OCI-LY7 (cell line): ENCODE data around the gene PRKN. TPM values are rescaled to one million over a fixed set of nuclear protein-coding genes. Genes with fewer than 3 reads are reported as not detected.

Experiments used
- BruUV-seq: library from RNA; stranded (reverse); fragments of 400-500 nt; replicated peaks from 2 replicates; lab custom pipeline; 2021; lab: Mats Ljungman, UMichigan
- CTCF ChIA-PET: fragments of 300-600 bp; sonication (Branson Sonifier 250); formaldehyde crosslinking; loops from one replicate; lab custom pipeline; 2022; ENCODE audit warnings: antibody characterized with exemption; ENCODE audit not compliant: unreplicated experiment; lab: Charles Lee
- POLR2A ChIA-PET: fragments of 300-600 bp; sonication (Branson Sonifier 250); formaldehyde crosslinking; loops from one replicate; lab custom pipeline; 2022; ENCODE audit warnings: antibody characterized with exemption; lab: Charles Lee
- DNase-seq: peaks from one replicate; pipeline ENCODE4 v3.0.0-alpha.2; 2015; ENCODE audit warnings: low spot score
- H2AFZ ChIP-seq: fragments of 200-600 bp; sonication (generic), shearing (Covaris generic); 2 replicates; pipeline ENCODE4 v1.6.1; 2014; ENCODE audit warnings: mild to moderate bottlenecking, antibody characterized with exemption, low read length, moderate library complexity
- H3K27ac ChIP-seq: fragments of 200-600 bp; sonication (generic); 2 replicates; pipeline ENCODE4 v1.5.1; 2014; ENCODE audit warnings: mixed run types, low read depth, mild to moderate bottlenecking, moderate library complexity, low read length, inconsistent platforms; ENCODE audit not compliant: poor library complexity, severe bottlenecking
- H3K36me3 ChIP-seq: fragments of 200-600 bp; sonication (generic); 2 replicates; pipeline ENCODE4 v1.6.1; 2014; ENCODE audit warnings: mild to moderate bottlenecking, antibody characterized with exemption, low read length, moderate library complexity, mixed read lengths; ENCODE audit not compliant: insufficient read depth
- H3K4me1 ChIP-seq: fragments of 200-600 bp; sonication (generic); 2 replicates; pipeline ENCODE4 v1.5.1; 2014; ENCODE audit warnings: mild to moderate bottlenecking, low read length; ENCODE audit not compliant: insufficient read depth, poor library complexity, severe bottlenecking
- H3K4me2 ChIP-seq: fragments of 200-600 bp; sonication (generic); 2 replicates; pipeline ENCODE4 v1.6.1; 2014; ENCODE audit warnings: mild to moderate bottlenecking, low read length
- H3K4me3 ChIP-seq: fragments of 200-600 bp; sonication (generic); 2 replicates; pipeline ENCODE4 v1.5.1; 2014; ENCODE audit warnings: mild to moderate bottlenecking, low read depth, low read length; ENCODE audit not compliant: poor library complexity, severe bottlenecking
- H3K79me2 ChIP-seq: fragments of 200-600 bp; sonication (generic); 2 replicates; pipeline ENCODE4 v1.6.1; 2016; ENCODE audit warnings: low read depth, mild to moderate bottlenecking, low read length, moderate library complexity, mixed read lengths; ENCODE audit not compliant: insufficient read depth
- H3K9me2 ChIP-seq: fragments of 200-600 bp; sonication (generic); 2 replicates; pipeline ENCODE4 v1.6.1; 2016; ENCODE audit warnings: mild to moderate bottlenecking, low read length, mixed read lengths; ENCODE audit not compliant: insufficient read depth
- H3K9me3 ChIP-seq: fragments of 200-600 bp; sonication (generic); 2 replicates; pipeline ENCODE4 v1.6.1; 2014; ENCODE audit warnings: mild to moderate bottlenecking, mixed run types, low read length, mixed read lengths
- H4K20me1 ChIP-seq: fragments of 200-600 bp; sonication (generic); 2 replicates; pipeline ENCODE4 v1.6.1; 2014; ENCODE audit warnings: mild to moderate bottlenecking, antibody characterized with exemption, low read length, moderate library complexity, mixed read lengths; ENCODE audit not compliant: insufficient read depth
- EZH2phosphoT487 ChIP-seq: fragments of 200-600 bp; sonication (generic); IDR thresholded peaks from 2 replicates; pipeline ENCODE4 v1.6.1; 2018; ENCODE audit warnings: low read depth, borderline replicate concordance, mild to moderate bottlenecking, mixed run types, antibody characterized with exemption, low read length, moderate library complexity, mixed read lengths
- intact Hi-C: fragments of 100-400 bp; cut with micrococcal nuclease; formaldehyde crosslinking; loops from one replicate; pipeline ENCODE4 v1.10.0; 2022; ENCODE audit not compliant: unreplicated experiment
- total RNA-seq, 2 experiments: library from RNA; depleted of rRNA in 1 of 2; stranded (reverse); fragments of >200 nt in 1 of 2; shearing (Covaris generic) in 1 of 2; gene quantifications; 2 replicates each; pipeline ENCODE4 v1.2.3, GENCODE V29; 2014 to 2022
- TF ChIP-seq, protein P1 (sequence below): fragments of 200-600 bp; sonication (generic); conservative IDR thresholded peaks from 2 replicates; pipeline ENCODE4 v1.5.1; 2014; ENCODE audit warnings: mild to moderate bottlenecking, antibody characterized with exemption, low read length, moderate library complexity, mixed read lengths

The PRKN gene
- total RNA-seq, 2 experiments from 2014 or later, result 1.3 to 2.0 TPM

DNA sequence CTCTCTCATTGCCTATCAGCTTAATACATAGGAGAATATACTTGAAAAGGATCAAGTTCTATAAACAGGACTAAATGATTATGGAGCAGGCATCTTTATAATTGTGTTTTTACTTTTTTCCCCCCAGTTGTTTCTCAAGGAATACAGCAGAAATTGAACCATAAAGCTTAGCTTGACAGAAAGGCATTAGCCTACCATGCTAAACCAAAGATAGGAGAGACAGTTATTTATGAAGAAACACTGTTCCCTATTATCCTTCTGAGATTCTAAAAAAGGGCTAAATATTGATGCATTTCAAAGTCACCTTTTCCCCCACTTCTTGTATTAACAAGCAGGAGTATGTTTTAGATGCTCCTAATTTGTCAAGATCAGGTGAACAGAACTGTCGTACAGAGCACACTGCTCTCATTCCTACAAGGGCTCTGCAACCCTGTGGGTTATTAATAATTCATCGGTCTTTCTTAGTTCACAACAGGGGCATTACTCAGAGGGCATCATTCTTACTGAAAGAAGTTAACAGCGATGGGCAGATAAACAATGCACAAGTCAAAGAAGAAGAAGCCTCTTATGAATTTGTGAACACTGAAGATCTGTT, 38.7 kb downstream of the PRKN start:
- Histone ChIP-seq H3K4me1 (no peaks in the 10 kb centered on the region), H3K9me2 (no peaks in the 10 kb centered on the region), H2AFZ (no peak overlapping the region), H3K36me3 (no peaks in the 10 kb centered on the region), H3K79me2 (no peaks in the 10 kb centered on the region), H3K27ac (no peak overlapping the region), H3K4me3 (no peak overlapping the region), H4K20me1 (no peaks in the 10 kb centered on the region), H3K4me2 (no peak overlapping the region), H3K9me3 (no peaks in the 10 kb centered on the region)
- no TSS peak for BruUV-seq
- intact Hi-C loops, result no loop called here
- TF ChIP-seq, protein P1, sequence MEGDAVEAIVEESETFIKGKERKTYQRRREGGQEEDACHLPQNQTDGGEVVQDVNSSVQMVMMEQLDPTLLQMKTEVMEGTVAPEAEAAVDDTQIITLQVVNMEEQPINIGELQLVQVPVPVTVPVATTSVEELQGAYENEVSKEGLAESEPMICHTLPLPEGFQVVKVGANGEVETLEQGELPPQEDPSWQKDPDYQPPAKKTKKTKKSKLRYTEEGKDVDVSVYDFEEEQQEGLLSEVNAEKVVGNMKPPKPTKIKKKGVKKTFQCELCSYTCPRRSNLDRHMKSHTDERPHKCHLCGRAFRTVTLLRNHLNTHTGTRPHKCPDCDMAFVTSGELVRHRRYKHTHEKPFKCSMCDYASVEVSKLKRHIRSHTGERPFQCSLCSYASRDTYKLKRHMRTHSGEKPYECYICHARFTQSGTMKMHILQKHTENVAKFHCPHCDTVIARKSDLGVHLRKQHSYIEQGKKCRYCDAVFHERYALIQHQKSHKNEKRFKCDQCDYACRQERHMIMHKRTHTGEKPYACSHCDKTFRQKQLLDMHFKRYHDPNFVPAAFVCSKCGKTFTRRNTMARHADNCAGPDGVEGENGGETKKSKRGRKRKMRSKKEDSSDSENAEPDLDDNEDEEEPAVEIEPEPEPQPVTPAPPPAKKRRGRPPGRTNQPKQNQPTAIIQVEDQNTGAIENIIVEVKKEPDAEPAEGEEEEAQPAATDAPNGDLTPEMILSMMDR, result no peak
- TF ChIP-seq EZH2phosphoT487, result no peak
- ChIA-PET POLR2A (no interaction called here), CTCF (no interaction called here)
- DNase-seq, result no peak

- CTCF ChIA-PET, result no interaction called here
- no peak overlapping the region for H3K4me2 ChIP-seq
- H3K79me2 ChIP-seq, result no peaks in the 10 kb centered on the region
- no peak for DNase-seq
- no peak overlapping the region for H2AFZ ChIP-seq
- H3K4me3 ChIP-seq, result no peak overlapping the region
- intact Hi-C loops, result no loop called here
- TF ChIP-seq, protein P1, result no peak
- TF ChIP-seq EZH2phosphoT487, result no peak
- no peak overlapping the region for H3K27ac ChIP-seq
- H3K9me2 ChIP-seq, result no peaks in the 10 kb centered on the region
- H3K4me1 ChIP-seq, result no peaks in the 10 kb centered on the region
- H4K20me1 ChIP-seq, result no peaks in the 10 kb centered on the region
- no peaks in the 10 kb centered on the region for H3K9me3 ChIP-seq
- BruUV-seq, result no TSS peak
- no peaks in the 10 kb centered on the region for H3K36me3 ChIP-seq
- POLR2A ChIA-PET, result no interaction called here
Measured at GRCh38 chr6:162685586-162685985, 42.0 kb downstream of the PRKN start.

DNA sequence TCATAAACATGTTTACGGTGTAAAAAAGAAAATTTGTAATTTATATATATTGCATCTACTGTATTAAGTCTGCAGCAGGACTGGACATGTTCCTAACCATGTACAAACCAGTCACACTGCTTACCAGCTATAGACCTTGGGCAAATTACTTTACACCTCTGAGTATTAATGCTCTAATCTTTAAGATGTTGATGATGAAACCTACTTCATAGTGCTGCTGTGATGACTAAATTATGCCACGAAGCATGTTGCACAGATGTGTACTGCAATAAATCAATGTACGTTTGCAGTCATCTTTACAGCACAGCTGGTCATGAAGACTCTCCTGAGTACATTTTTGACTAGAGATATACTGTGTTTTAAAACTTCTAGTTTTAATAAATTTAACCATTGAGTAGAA, 42.6 kb downstream of the PRKN start:
- H3K4me3 ChIP-seq, result no peak overlapping the region
- no peak for DNase-seq
- no peaks in the 10 kb centered on the region for H3K36me3 ChIP-seq
- no peak overlapping the region for H3K27ac ChIP-seq
- H3K79me2 ChIP-seq, result no peaks in the 10 kb centered on the region
- intact Hi-C loops, result no loop called here
- BruUV-seq, result no TSS peak
- TF ChIP-seq, protein P1, result no peak
- no peak for TF ChIP-seq EZH2phosphoT487
- no peaks in the 10 kb centered on the region for H3K9me2 ChIP-seq
- H4K20me1 ChIP-seq, result no peaks in the 10 kb centered on the region
- no peak overlapping the region for H2AFZ ChIP-seq
- no peaks in the 10 kb centered on the region for H3K9me3 ChIP-seq
- POLR2A ChIA-PET, result interaction anchor here (1.1 kb wide), 1 partner anchor 15 kb away, joined by 3 read pairs; no protein-coding TSS in a partner anchor
- CTCF ChIA-PET, result no interaction called here
- no peak overlapping the region for H3K4me2 ChIP-seq
- no peaks in the 10 kb centered on the region for H3K4me1 ChIP-seq
